ENCODE data around the gene MAP9.
"Not testable (repeated sequence)": the region's sequence is repeated elsewhere in the genome, so short reads cannot be mapped to it uniquely, and the experiment has no call there.

Gene MAP9

GRCh38 chr4:155376387-155377268 lies at the start of gene MAP9:
TSS of gene MAP9 (minus strand) at chr4:155376965. CDS start at chr4:155375850, 1,115 bp downstream.
- peak; percentile 98 for DNase-seq

- not testable (repeated sequence) for DNase-seq
Measured at GRCh38 chr4:155424778-155425177, 48.0 kb upstream of the MAP9 start.

- no peak for DNase-seq
Measured at GRCh38 chr4:155423671-155424070, 46.9 kb upstream of the MAP9 start.

- DNase-seq: no peak
Measured at GRCh38 chr4:155419266-155419665, 42.5 kb upstream of the MAP9 start.

GRCh38 chr4:155415662-155416061 lies 38.9 kb upstream of the MAP9 start:
- DNase-seq: no peak

- DNase-seq: no peak
Measured at GRCh38 chr4:155413451-155413850, 36.7 kb upstream of the MAP9 start.

GRCh38 chr4:155411546-155411945 lies 34.8 kb upstream of the MAP9 start:
- DNase-seq: no peak

- DNase-seq: no peak
Measured at GRCh38 chr4:155408796-155409195, 32.0 kb upstream of the MAP9 start.

GRCh38 chr4:155407480-155407879 lies 30.7 kb upstream of the MAP9 start:
- no peak for DNase-seq

- DNase-seq: no peak
Measured at GRCh38 chr4:155405059-155405458, 28.3 kb upstream of the MAP9 start.

GRCh38 chr4:155403886-155404285 lies 27.1 kb upstream of the MAP9 start:
- peak; percentile 3 for DNase-seq

GRCh38 chr4:155402941-155403340 lies 26.2 kb upstream of the MAP9 start:
- no peak for DNase-seq

GRCh38 chr4:155400893-155401292 lies 24.1 kb upstream of the MAP9 start:
- DNase-seq: no peak

- no peak for DNase-seq
Measured at GRCh38 chr4:155399974-155400697, 23.4 kb upstream of the MAP9 start.

GRCh38 chr4:155392481-155393184 lies 15.9 kb upstream of the MAP9 start:
- no peak for DNase-seq

GRCh38 chr4:155391932-155392331 lies 15.2 kb upstream of the MAP9 start:
- no peak for DNase-seq

GRCh38 chr4:155388162-155388561 lies 11.4 kb upstream of the MAP9 start:
- DNase-seq: no peak

- DNase-seq: no peak
Measured at GRCh38 chr4:155383541-155383940, 6.8 kb upstream of the MAP9 start.

- DNase-seq: no peak
Measured at GRCh38 chr4:155377276-155377675, 511 bp upstream of the MAP9 start.

GRCh38 chr4:155371432-155372043 lies 5.2 kb downstream of the MAP9 start:
- DNase-seq: no peak

- no peak for DNase-seq
Measured at GRCh38 chr4:155367608-155368007, 9.2 kb downstream of the MAP9 start.

- no peak for DNase-seq
Measured at GRCh38 chr4:155353923-155354540, 22.7 kb downstream of the MAP9 start.

GRCh38 chr4:155342142-155342541 lies 34.6 kb downstream of the MAP9 start:
- no peak for DNase-seq

All from NCI-H1436 (cell line).